ENCODE results near the gene RING1.
A peak's percentile ranks its signal among the peaks of the same experiment; 100 is the strongest.

The RING1 gene

DNA sequence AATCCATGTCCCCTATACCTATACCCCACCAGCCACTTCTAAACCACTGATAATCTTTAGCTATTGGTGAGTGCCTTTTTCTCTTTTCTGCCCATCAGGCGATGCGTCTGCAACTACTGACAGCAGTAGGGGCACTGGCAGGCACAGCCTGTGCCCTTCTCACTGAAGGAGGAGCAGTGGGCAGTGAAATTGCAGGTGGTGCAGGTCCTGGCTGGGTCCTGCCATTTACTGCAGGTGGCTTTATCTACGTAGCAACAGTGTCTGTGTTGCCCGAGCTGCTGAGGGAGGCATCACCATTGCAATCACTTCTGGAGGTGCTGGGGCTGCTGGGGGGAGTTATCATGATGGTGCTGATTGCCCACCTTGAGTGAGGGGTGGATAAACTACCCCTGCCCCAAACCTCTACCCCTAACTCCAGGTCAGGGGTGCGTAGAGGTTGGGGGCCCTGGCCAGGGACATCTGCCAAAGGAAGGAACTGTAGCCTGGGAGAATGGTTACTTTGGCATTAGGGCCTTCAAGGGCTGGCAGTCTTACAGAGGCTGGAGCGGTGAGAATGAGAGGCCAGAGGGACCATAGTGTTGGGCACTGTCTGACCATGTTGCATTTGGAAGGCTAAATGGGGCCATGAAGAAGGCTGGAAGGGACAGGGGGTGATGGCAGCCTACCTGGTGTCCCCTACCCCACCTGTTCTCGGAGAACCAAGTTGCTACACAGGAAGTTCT, 4.7 kb upstream of the RING1 start:
- H3K9ac ChIP-seq (ENCODE audit: low read length in 2 of 2): peak overlapping the region in 1 of 2 donors; percentile 1
- H3K36me3 ChIP-seq (ENCODE audit: control insufficient read depth in 2 of 2, insufficient read depth in 2 of 2, low read length in 2 of 2): peaks cover 17 to 21% of the 10 kb centered on the region in 2 donors
- peaks cover 65% of the 10 kb centered on the region for H3K4me1 ChIP-seq (ENCODE audit: control insufficient read depth, insufficient read depth, low read length)
- no peak overlapping the region for H3K27ac ChIP-seq (ENCODE audit: low read length)
- H3K27me3 ChIP-seq (ENCODE audit: control insufficient read depth in 1 of 2, insufficient read depth in 2 of 2, low read length in 2 of 2): no peaks in the 10 kb centered on the region
- H3K9me3 ChIP-seq (ENCODE audit: control insufficient read depth in 2 of 2, low read length in 2 of 2): no peaks in the 10 kb centered on the region
- H3K4me3 ChIP-seq (ENCODE audit: low read length in 2 of 2): peak overlapping the region in 1 of 2 donors; percentile 93

DNA sequence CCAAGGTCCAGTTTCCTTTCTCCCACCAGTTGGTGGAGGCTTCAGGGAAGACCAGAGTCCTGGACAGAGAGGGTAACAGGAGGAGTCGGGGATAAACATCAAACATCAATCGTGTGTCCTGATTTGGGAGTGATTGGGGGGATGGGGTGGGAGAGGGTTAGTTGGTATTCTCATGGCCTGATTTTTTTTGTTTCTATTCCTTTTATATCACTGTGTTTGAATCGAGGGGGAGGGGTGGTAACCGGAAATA, 4.2 kb upstream of the RING1 start:
- peak overlapping the region in 1 of 2 donors; percentile 93 for H3K4me3 ChIP-seq (ENCODE audit: low read length in 2 of 2)
- no peak overlapping the region for H3K27ac ChIP-seq (ENCODE audit: low read length)
- H3K9me3 ChIP-seq (ENCODE audit: control insufficient read depth in 2 of 2, low read length in 2 of 2): no peaks in the 10 kb centered on the region
- H3K9ac ChIP-seq (ENCODE audit: low read length in 2 of 2): peak overlapping the region in 1 of 2 donors; percentile 1
- H3K27me3 ChIP-seq (ENCODE audit: control insufficient read depth in 1 of 2, insufficient read depth in 2 of 2, low read length in 2 of 2): no peaks in the 10 kb centered on the region
- H3K4me1 ChIP-seq (ENCODE audit: control insufficient read depth, insufficient read depth, low read length): peaks cover 67% of the 10 kb centered on the region
- peaks cover 17 to 21% of the 10 kb centered on the region in 2 donors for H3K36me3 ChIP-seq (ENCODE audit: control insufficient read depth in 2 of 2, insufficient read depth in 2 of 2, low read length in 2 of 2)

DNA sequence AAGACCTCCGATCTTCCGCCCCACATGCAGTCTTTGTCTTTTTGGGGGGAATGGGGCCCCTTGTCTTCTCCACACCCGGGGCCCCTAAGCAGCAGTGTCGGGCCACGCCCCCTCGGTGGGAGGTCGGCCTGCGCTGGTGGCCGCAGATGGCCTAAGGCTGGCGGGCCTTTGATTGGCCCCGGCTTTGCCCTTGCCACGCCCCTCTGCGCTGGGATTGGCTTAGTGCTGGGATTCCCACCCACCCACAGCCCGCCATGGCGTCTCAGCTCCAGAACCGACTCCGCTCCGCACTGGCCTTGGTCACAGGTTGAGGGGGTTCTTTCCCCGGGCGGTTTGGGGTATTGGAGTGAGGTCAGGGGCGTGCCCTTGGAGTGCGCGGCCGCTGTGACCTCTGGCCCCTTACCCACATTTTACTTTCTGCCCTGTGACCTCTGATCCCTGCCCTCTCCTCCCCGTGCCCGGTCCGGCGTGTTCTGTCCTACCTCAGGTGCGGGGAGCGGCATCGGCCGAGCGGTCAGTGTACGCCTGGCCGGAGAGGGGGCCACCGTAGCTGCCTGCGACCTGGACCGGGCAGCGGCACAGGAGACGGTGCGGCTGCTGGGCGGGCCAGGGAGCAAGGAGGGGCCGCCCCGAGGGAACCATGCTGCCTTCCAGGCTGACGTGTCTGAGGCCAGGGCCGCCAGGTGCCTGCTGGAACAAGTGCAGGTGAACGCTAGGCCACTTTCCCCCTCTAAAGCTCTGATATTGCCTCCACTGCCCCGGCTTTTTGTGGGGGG, 3.7 kb upstream of the RING1 start, which contains the start of gene HSD17B8:
HSD17B8 (plus strand) TSS at position 241 of the 776 bp plus-strand sequence; CDS start at position 255, 14 bp downstream.
- Histone ChIP-seq H3K27ac (ENCODE audit: low read length) (peak within 1 kb of the TSS; percentile 24), H3K9me3 (ENCODE audit: control insufficient read depth in 2 of 2, low read length in 2 of 2) (no peaks in the 10 kb centered on the region), H3K36me3 (ENCODE audit: control insufficient read depth in 2 of 2, insufficient read depth in 2 of 2, low read length in 2 of 2) (peaks cover 19 to 23% of the 10 kb centered on the region in 2 donors), H3K27me3 (ENCODE audit: control insufficient read depth in 1 of 2, insufficient read depth in 2 of 2, low read length in 2 of 2) (no peaks in the 10 kb centered on the region), H3K4me3 (ENCODE audit: low read length in 2 of 2) (peak within 1 kb of the TSS; percentile 87 to 93), H3K4me1 (ENCODE audit: control insufficient read depth, insufficient read depth, low read length) (peaks cover 66% of the 10 kb centered on the region), H3K9ac (ENCODE audit: low read length in 2 of 2) (peak within 1 kb of the TSS; percentile 73 to 76)

DNA sequence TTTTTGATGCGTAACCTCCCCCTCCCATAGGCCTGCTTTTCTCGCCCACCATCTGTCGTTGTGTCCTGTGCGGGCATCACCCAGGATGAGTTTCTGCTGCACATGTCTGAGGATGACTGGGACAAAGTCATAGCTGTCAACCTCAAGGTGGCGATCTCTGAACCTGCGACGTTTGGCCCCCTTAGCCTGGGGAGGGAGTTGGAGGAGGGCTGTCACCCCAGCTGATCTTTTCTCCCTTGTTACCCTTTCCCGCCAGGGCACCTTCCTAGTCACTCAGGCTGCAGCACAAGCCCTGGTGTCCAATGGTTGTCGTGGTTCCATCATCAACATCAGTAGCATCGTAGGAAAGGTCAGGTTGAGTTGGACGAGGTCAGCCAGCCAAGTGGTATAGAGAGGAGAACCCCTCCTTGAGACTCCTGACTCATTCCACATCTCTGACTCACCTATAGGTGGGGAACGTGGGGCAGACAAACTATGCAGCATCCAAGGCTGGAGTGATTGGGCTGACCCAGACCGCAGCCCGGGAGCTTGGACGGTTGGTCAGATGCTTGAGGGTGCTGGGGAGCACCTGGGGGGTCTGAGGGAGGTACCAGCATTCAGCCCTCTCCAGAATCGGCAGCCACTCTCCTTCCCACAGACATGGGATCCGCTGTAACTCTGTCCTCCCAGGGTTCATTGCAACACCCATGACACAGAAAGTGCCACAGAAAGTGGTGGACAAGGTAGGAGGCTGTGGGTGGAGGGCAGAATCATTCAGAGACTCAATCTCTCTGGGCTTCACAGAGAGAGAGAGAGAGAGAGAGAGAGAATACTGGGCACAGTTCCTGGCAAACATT, 2.9 kb upstream of the RING1 start:
- peaks cover 26 to 28% of the 10 kb centered on the region in 2 donors for H3K36me3 ChIP-seq (ENCODE audit: control insufficient read depth in 2 of 2, insufficient read depth in 2 of 2, low read length in 2 of 2)
- H3K27ac ChIP-seq (ENCODE audit: low read length): peak overlapping the region; percentile 24
- H3K9me3 ChIP-seq (ENCODE audit: control insufficient read depth in 2 of 2, low read length in 2 of 2): no peaks in the 10 kb centered on the region
- no peaks in the 10 kb centered on the region for H3K27me3 ChIP-seq (ENCODE audit: control insufficient read depth in 1 of 2, insufficient read depth in 2 of 2, low read length in 2 of 2)
- H3K4me1 ChIP-seq (ENCODE audit: control insufficient read depth, insufficient read depth, low read length): peaks cover 68% of the 10 kb centered on the region
- H3K4me3 ChIP-seq (ENCODE audit: low read length in 2 of 2): peak overlapping the region; percentile 87 to 93
- peak overlapping the region in 1 of 2 donors; percentile 76 for H3K9ac ChIP-seq (ENCODE audit: low read length in 2 of 2)

DNA sequence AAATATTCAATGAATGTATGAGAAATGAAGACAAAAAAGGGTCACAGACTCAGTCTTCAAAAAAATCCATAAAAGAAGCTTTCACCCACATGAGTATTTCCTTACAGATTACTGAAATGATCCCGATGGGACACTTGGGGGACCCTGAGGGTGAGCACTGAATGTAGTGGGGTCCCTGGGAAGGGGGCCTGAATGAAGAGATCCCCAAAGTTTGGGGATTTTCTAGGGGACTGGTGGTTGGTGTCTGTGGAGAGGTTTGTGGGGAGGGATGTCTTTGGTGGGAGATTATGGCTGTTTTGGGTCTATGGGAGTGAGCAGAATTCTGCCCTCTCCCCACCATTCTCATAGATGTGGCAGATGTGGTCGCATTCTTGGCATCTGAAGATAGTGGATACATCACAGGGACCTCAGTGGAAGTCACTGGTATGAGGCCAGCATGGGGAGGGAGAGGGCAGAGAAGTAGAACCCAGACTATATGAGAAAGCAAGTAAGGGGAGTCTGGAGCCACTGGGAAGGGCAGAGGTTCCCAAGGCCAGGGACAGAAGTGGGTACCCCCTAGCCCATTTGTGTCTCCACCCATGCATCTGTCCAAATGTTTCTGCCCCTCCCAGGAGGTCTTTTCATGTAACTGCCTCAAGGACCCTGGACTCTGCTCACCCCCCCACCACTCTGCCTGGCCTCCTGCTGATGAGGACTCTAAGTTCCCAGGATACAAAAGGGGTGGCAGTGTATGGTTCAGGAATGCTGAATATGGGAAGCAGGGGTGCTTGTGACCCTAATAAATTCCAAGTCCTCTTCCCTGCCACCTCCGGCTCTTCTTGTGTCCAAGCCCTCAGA, 2.1 kb upstream of the RING1 start:
- Histone ChIP-seq H3K27me3 (ENCODE audit: control insufficient read depth in 1 of 2, insufficient read depth in 2 of 2, low read length in 2 of 2) (no peaks in the 10 kb centered on the region), H3K4me1 (ENCODE audit: control insufficient read depth, insufficient read depth, low read length) (peaks cover 60% of the 10 kb centered on the region), H3K9me3 (ENCODE audit: control insufficient read depth in 2 of 2, low read length in 2 of 2) (no peaks in the 10 kb centered on the region), H3K27ac (ENCODE audit: low read length) (no peak overlapping the region), H3K4me3 (ENCODE audit: low read length in 2 of 2) (no peak overlapping the region), H3K36me3 (ENCODE audit: control insufficient read depth in 2 of 2, insufficient read depth in 2 of 2, low read length in 2 of 2) (peaks cover 30 to 31% of the 10 kb centered on the region in 2 donors), H3K9ac (ENCODE audit: low read length in 2 of 2) (no peak overlapping the region)

DNA sequence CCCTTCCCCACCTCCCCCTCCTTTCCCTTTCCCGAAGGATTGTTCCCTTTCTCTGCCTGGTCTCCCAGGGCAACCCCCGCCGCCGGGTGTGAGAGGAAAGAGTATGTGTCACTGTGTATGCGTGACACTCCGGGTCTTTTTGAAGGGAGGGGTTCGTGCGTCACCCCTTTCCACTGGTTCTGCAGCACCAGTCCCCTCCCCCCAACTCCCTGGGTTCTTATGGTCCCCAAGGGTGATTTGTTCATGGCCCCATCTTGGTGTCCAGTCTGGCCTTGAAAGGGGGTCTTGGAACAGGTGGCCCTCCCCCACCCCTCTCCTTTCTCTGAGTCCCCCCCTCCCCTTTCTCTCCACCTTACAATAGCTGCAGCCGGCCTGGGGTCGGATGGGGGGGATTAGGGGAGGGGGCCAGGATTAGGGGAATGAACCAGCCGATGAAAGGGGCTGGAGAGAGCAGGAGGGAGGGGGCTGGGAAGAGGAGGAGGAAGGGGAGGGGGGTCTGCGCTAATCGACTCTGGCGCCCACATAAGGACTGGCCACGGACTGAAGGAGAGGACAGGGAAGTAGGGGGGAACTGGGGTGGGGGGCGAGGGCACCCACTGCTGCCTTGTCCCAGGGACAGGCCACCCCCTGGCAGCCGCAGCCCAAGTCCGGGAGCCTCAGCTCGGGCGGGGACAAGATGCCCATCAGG, 1.3 kb upstream of the RING1 start:
- Histone ChIP-seq H3K27ac (ENCODE audit: low read length) (no peak overlapping the region), H3K4me1 (ENCODE audit: control insufficient read depth, insufficient read depth, low read length) (peaks cover 53% of the 10 kb centered on the region), H3K36me3 (ENCODE audit: control insufficient read depth in 2 of 2, insufficient read depth in 2 of 2, low read length in 2 of 2) (peaks cover 29% of the 10 kb centered on the region in 2 donors), H3K9ac (ENCODE audit: low read length in 2 of 2) (peak overlapping the region in 1 of 2 donors; percentile 99), H3K4me3 (ENCODE audit: low read length in 2 of 2) (peak overlapping the region; percentile 89 to 90), H3K27me3 (ENCODE audit: control insufficient read depth in 1 of 2, insufficient read depth in 2 of 2, low read length in 2 of 2) (no peaks in the 10 kb centered on the region), H3K9me3 (ENCODE audit: control insufficient read depth in 2 of 2, low read length in 2 of 2) (no peaks in the 10 kb centered on the region)

DNA sequence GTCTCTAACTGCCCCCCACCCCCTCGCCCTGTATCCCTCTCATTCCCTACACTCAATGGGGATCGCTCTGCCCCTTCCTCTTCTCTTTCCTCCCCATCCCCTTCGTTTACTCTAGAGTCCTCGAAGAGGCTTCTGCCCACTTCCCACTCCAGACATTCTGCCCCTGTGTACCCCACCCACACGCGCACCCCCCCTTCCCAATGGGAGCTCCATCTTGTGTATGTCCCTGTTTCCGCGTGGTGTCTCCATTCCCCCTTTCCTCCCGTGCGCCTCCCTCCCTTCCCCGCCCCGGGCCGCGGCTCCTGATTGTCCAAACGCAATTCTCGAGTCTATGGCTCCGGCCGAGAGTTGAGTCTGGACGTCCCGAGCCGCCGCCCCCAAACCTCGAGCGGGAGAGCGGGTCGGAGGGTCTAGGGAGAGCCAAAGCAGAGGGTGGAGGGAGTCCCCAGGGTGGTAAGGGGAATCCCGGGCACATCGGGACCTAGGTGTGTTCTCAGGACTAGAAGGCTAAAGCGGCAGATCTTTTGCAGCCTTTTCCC, 679 bp upstream of the RING1 start:
- peak overlapping the region; percentile 89 to 90 for H3K4me3 ChIP-seq (ENCODE audit: low read length in 2 of 2)
- H3K4me1 ChIP-seq (ENCODE audit: control insufficient read depth, insufficient read depth, low read length): peaks cover 49% of the 10 kb centered on the region

DNA sequence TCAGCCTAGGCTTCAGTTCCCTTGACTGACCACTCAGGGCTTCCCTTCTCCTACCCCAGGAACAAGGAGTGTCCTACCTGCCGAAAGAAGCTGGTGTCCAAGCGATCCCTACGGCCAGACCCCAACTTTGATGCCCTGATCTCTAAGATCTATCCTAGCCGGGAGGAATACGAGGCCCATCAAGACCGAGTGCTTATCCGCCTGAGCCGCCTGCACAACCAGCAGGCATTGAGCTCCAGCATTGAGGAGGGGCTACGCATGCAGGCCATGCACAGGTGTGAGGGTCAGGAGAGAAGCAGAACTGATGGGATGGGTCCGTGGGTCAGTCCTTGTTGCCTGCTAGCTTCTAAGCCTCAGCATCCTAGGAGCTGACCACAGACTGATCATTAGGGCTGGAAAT, 1.6 kb downstream of the RING1 start:
- H3K9ac ChIP-seq (ENCODE audit: low read length in 2 of 2): no peak overlapping the region
- peaks cover 12 to 15% of the 10 kb centered on the region in 2 donors for H3K36me3 ChIP-seq (ENCODE audit: control insufficient read depth in 2 of 2, insufficient read depth in 2 of 2, low read length in 2 of 2)
- no peak overlapping the region for H3K4me3 ChIP-seq (ENCODE audit: low read length in 2 of 2)
- H3K27me3 ChIP-seq (ENCODE audit: control insufficient read depth in 1 of 2, insufficient read depth in 2 of 2, low read length in 2 of 2): no peaks in the 10 kb centered on the region
- no peak overlapping the region for H3K27ac ChIP-seq (ENCODE audit: low read length)
- no peaks in the 10 kb centered on the region for H3K9me3 ChIP-seq (ENCODE audit: control insufficient read depth in 2 of 2, low read length in 2 of 2)
- H3K4me1 ChIP-seq (ENCODE audit: control insufficient read depth, insufficient read depth, low read length): peaks cover 45% of the 10 kb centered on the region

More for the DNA sequence above, 679 bp upstream of the RING1 start:
- Histone ChIP-seq H3K36me3 (ENCODE audit: control insufficient read depth in 2 of 2, insufficient read depth in 2 of 2, low read length in 2 of 2) (peaks cover 23 to 25% of the 10 kb centered on the region in 2 donors), H3K9me3 (ENCODE audit: control insufficient read depth in 2 of 2, low read length in 2 of 2) (no peaks in the 10 kb centered on the region), H3K9ac (ENCODE audit: low read length in 2 of 2) (peak overlapping the region; percentile 98 to 99), H3K27me3 (ENCODE audit: control insufficient read depth in 1 of 2, insufficient read depth in 2 of 2, low read length in 2 of 2) (no peaks in the 10 kb centered on the region), H3K27ac (ENCODE audit: low read length) (peak overlapping the region; percentile 92)

DNA sequence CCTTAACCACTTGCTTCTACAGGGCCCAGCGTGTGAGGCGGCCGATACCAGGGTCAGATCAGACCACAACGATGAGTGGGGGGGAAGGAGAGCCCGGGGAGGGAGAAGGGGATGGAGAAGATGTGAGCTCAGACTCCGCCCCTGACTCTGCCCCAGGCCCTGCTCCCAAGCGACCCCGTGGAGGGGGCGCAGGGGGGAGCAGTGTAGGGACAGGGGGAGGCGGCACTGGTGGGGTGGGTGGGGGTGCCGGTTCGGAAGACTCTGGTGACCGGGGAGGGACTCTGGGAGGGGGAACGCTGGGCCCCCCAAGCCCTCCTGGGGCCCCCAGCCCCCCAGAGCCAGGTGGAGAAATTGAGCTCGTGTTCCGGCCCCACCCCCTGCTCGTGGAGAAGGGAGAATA, 2.8 kb downstream of the RING1 start:
- H3K27me3 ChIP-seq (ENCODE audit: control insufficient read depth in 1 of 2, insufficient read depth in 2 of 2, low read length in 2 of 2): no peaks in the 10 kb centered on the region

More for the DNA sequence above, 2.8 kb downstream of the RING1 start:
- Histone ChIP-seq H3K4me3 (ENCODE audit: low read length in 2 of 2) (no peak overlapping the region), H3K4me1 (ENCODE audit: control insufficient read depth, insufficient read depth, low read length) (peaks cover 38% of the 10 kb centered on the region), H3K9ac (ENCODE audit: low read length in 2 of 2) (no peak overlapping the region), H3K27ac (ENCODE audit: low read length) (no peak overlapping the region), H3K9me3 (ENCODE audit: control insufficient read depth in 2 of 2, low read length in 2 of 2) (no peaks in the 10 kb centered on the region), H3K36me3 (ENCODE audit: control insufficient read depth in 2 of 2, insufficient read depth in 2 of 2, low read length in 2 of 2) (peaks cover 12 to 15% of the 10 kb centered on the region in 2 donors)

Measured in stomach smooth muscle (tissue), 2 donors.